Nephron (organoid): Measurements from ENCODE around the gene GOLGA6L10.
"Not testable (repeated sequence)": the region's sequence is repeated elsewhere in the genome, so short reads cannot be mapped to it uniquely, and the experiment has no call there.

Experiments
- H3K27ac Mint-ChIP-seq, 3 experiments: 2 replicates each; pipeline ENCODE4 v1.8.0; 2020; ENCODE audit warnings: mixed read lengths in 3 of 3, mild to moderate bottlenecking in 2 of 3, moderate library complexity in 1 of 3
- H3K27me3 Mint-ChIP-seq: 2 replicates; pipeline ENCODE4 v1.8.0; 2021; ENCODE audit warnings: low read depth, mild to moderate bottlenecking, moderate library complexity, mixed read lengths
- H3K36me3 Mint-ChIP-seq: 2 replicates; pipeline ENCODE4 v1.8.0; 2020; ENCODE audit warnings: low read depth, mixed read lengths
- H3K4me1 Mint-ChIP-seq: 2 replicates; pipeline ENCODE4 v1.8.0; 2020; ENCODE audit warnings: mixed read lengths
- H3K4me3 Mint-ChIP-seq, 3 experiments: 2 replicates each; pipeline ENCODE4 v1.8.0; 2020; ENCODE audit warnings: mild to moderate bottlenecking in 3 of 3, mixed read lengths in 3 of 3, moderate library complexity in 2 of 3
- H3K9me3 Mint-ChIP-seq: 2 replicates; pipeline ENCODE4 v1.8.0; 2020; ENCODE audit warnings: mixed read lengths
- CTCF ChIP-seq, 3 experiments: fragments of 200-600 bp; sonication (generic); IDR thresholded peaks; one replicate each; pipeline ENCODE4 v1.5.0; 2021; ENCODE audit warnings: antibody characterized with exemption in 3 of 3; ENCODE audit not compliant: unreplicated experiment in 3 of 3

GOLGA6L10 gene

GRCh38 chr15:82315519-82316246 is 33.6 kb downstream of the GOLGA6L10 start:
- H3K4me3 Mint-ChIP-seq: no peak overlapping the region
- peaks cover 8% of the 10 kb centered on the region for H3K9me3 Mint-ChIP-seq
- no peak overlapping the region for H3K27ac Mint-ChIP-seq
- TF ChIP-seq CTCF (IDR thresholded peaks at IDR 0.05; ENCODE audit: unreplicated experiment in 3 of 3): no peak
- H3K4me1 Mint-ChIP-seq: no peaks in the 10 kb centered on the region
- H3K27me3 Mint-ChIP-seq: peaks cover 15% of the 10 kb centered on the region
- H3K36me3 Mint-ChIP-seq: no peaks in the 10 kb centered on the region

GRCh38 chr15:82314769-82315518 is 34.3 kb downstream of the GOLGA6L10 start:
- no peaks in the 10 kb centered on the region for H3K4me1 Mint-ChIP-seq
- H3K27me3 Mint-ChIP-seq: peaks cover 21% of the 10 kb centered on the region
- H3K4me3 Mint-ChIP-seq: no peak overlapping the region
- H3K36me3 Mint-ChIP-seq: no peaks in the 10 kb centered on the region
- no peak overlapping the region for H3K27ac Mint-ChIP-seq
- H3K9me3 Mint-ChIP-seq: peaks cover 13% of the 10 kb centered on the region
- no peak for TF ChIP-seq CTCF (IDR thresholded peaks at IDR 0.05; ENCODE audit: unreplicated experiment in 3 of 3)

DNA sequence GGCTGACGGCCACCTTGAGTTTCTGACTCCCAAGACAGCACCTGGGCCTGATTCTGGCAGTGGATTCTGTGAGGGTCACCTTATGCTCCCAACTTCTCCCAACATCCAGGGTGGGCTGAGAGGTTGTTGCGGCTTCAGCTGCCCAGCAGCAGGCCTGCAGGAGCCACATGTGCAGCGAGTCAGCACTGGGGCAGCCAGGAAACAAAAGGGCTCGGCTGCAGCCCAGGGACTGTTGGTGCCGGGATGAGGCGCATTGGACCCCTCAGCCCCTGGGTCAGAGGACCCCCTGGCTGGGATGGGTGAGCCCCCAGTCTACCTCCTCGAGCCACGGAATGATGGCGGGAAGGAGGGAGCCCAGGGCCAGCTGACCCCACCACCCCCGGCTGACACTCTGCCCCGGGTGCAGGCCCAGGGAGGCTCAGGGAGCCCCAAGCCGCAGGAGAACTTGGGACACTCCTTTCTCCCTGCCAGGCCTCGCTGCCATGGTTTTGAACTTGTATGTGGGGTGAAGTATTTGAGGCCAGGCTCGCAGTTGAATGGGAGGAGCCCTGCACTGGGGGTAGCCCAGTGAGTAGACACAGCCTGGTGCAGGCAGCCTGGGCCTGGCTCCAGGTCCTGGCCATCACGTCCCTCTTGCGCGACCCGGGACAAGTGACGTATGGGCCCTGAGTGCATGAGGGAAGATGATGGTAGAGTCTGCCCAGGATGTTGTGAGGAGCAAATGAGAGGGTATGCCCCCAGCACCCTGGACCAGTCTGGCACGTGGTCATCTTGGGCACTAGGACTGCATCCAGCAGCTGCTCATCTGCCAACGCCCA is 35.1 kb downstream of the GOLGA6L10 start:
- H3K4me1 Mint-ChIP-seq, H3K27ac Mint-ChIP-seq, H3K36me3 Mint-ChIP-seq, H3K4me3 Mint-ChIP-seq: not testable (repeated sequence)
- Mint-ChIP-seq H3K27me3 (peaks cover 21% of the 10 kb centered on the region), H3K9me3 (peaks cover 13% of the 10 kb centered on the region)

DNA sequence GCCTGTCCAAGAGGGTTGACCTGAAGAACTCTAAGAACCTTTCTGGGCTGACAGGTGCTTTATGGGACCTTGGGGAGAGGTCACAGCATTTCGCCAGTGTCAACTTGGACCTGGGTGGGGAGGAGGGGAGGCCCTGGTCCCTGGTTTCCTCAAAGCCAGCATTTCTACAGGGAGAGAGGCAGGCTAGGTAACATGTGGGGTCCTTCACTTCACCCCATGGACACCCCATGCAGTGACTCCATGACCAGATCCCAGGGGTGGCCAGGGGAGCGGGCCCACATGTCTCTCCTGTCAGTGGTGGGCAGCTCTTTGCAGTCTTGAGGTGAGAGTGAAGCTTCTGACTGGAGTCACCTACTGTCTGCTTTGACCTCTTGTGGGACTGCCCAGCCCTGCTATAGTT is 35.8 kb downstream of the GOLGA6L10 start:
- no peak overlapping the region for H3K4me3 Mint-ChIP-seq
- H3K27me3 Mint-ChIP-seq: peaks cover 21% of the 10 kb centered on the region
- no peaks in the 10 kb centered on the region for H3K4me1 Mint-ChIP-seq
- H3K36me3 Mint-ChIP-seq: no peaks in the 10 kb centered on the region
- H3K9me3 Mint-ChIP-seq: peaks cover 13% of the 10 kb centered on the region
- no peak overlapping the region for H3K27ac Mint-ChIP-seq
- no peak for TF ChIP-seq CTCF (IDR thresholded peaks at IDR 0.05; ENCODE audit: unreplicated experiment in 3 of 3)

DNA sequence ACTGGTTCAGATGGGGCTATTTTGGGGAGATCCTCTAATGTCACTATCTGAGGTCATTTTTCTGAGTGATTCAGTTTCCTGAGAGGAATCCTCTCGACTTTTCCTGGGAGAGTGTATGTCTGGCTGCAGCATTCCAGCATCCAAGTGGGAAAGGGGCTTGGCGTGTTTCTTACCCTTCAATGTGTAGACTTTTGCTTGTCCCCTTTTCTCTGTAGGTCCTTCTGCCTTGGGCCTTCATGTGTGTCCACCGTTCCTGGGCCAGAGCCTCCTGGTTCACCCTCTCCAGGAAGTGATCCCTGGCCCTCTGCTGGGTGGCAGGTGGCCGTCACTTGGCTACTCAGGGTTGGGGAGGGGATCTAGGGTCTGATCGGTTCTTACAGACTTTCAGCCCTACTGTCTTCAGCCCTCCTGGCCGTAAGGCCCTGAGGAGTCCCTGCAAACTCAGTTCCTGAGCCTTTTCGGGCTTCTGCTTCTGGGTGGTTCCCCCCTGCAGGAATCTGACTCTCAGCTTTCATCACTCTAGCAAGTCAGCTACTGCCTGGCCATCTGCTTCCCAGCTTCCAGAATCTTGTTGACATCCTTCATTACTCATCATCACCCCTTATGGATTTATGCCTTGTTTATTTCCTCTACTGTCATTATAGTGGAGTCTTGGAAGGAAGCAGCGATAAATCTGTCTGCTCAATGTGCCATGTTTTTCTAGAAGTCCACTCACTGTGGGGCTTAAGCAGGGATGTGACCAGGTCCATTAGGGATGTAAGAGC is 36.5 kb downstream of the GOLGA6L10 start:
- TF ChIP-seq CTCF (IDR thresholded peaks at IDR 0.05; ENCODE audit: unreplicated experiment in 3 of 3): no peak
- H3K4me1 Mint-ChIP-seq: no peaks in the 10 kb centered on the region
- no peak overlapping the region for H3K4me3 Mint-ChIP-seq
- peaks cover 21% of the 10 kb centered on the region for H3K27me3 Mint-ChIP-seq
- H3K27ac Mint-ChIP-seq: no peak overlapping the region
- H3K36me3 Mint-ChIP-seq: no peaks in the 10 kb centered on the region
- H3K9me3 Mint-ChIP-seq: peaks cover 13% of the 10 kb centered on the region

- H3K27ac Mint-ChIP-seq, H3K4me3 Mint-ChIP-seq, H3K4me1 Mint-ChIP-seq, H3K36me3 Mint-ChIP-seq: not testable (repeated sequence)
- Mint-ChIP-seq H3K9me3 (peaks cover 13% of the 10 kb centered on the region), H3K27me3 (peaks cover 21% of the 10 kb centered on the region)
These were observed 38.0 kb downstream of the GOLGA6L10 start for GRCh38 chr15:82311321-82311720.
